IMR-90 (cell line): Measurements from ENCODE around the gene ZFYVE26.

ENCODE experiments used
- POLR2A ChIP-seq: IDR thresholded peaks from 2 replicates; pipeline ENCODE4 v1.6.1; 2012; ENCODE audit warnings: mild to moderate bottlenecking, low read depth, low read length
- TF ChIP-seq, protein P1 (sequence below): conservative IDR thresholded peaks from 2 replicates; pipeline ENCODE4 v1.5.1; 2012; ENCODE audit warnings: mild to moderate bottlenecking, low read depth, low read length, improper control_type of control experiment

GRCh38 chr14:67776653-67777322, 39.6 kb downstream of the ZFYVE26 start:
- TF ChIP-seq, protein P1, sequence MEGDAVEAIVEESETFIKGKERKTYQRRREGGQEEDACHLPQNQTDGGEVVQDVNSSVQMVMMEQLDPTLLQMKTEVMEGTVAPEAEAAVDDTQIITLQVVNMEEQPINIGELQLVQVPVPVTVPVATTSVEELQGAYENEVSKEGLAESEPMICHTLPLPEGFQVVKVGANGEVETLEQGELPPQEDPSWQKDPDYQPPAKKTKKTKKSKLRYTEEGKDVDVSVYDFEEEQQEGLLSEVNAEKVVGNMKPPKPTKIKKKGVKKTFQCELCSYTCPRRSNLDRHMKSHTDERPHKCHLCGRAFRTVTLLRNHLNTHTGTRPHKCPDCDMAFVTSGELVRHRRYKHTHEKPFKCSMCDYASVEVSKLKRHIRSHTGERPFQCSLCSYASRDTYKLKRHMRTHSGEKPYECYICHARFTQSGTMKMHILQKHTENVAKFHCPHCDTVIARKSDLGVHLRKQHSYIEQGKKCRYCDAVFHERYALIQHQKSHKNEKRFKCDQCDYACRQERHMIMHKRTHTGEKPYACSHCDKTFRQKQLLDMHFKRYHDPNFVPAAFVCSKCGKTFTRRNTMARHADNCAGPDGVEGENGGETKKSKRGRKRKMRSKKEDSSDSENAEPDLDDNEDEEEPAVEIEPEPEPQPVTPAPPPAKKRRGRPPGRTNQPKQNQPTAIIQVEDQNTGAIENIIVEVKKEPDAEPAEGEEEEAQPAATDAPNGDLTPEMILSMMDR: no peak
- no peak for TF ChIP-seq POLR2A
